ENCODE measurements around the gene SLC17A9.

The SLC17A9 gene

GRCh38 chr20:62984666-62985443 lies 32.3 kb downstream of the SLC17A9 start:
- no peak for DNase-seq

GRCh38 chr20:62985444-62985778 lies 32.9 kb downstream of the SLC17A9 start:
- DNase-seq = no peak

GRCh38 chr20:62986257-62986800 lies 33.8 kb downstream of the SLC17A9 start:
- no peak for DNase-seq

- DNase-seq = no peak
These were observed 34.6 kb downstream of the SLC17A9 start for GRCh38 chr20:62987114-62987513.

GRCh38 chr20:62989201-62989601 lies 36.7 kb downstream of the SLC17A9 start:
- peak; percentile 27 for DNase-seq

GRCh38 chr20:62990306-62990825 lies 37.9 kb downstream of the SLC17A9 start:
- no peak for DNase-seq

GRCh38 chr20:62991196-62991807 lies 38.8 kb downstream of the SLC17A9 start:
- no peak for DNase-seq

- no peak for DNase-seq
These were observed 39.4 kb downstream of the SLC17A9 start for GRCh38 chr20:62991863-62992262.

- DNase-seq = no peak
These were observed 41.5 kb downstream of the SLC17A9 start for GRCh38 chr20:62993856-62994494.

- no peak for DNase-seq
These were observed 42.4 kb downstream of the SLC17A9 start for GRCh38 chr20:62994869-62995281.

- DNase-seq = no peak
These were observed 43.0 kb downstream of the SLC17A9 start for GRCh38 chr20:62995481-62995880.

- DNase-seq = no peak
These were observed 43.5 kb downstream of the SLC17A9 start for GRCh38 chr20:62995898-62996595.

- no peak for DNase-seq
These were observed 44.1 kb downstream of the SLC17A9 start for GRCh38 chr20:62996596-62996982.

GRCh38 chr20:62997417-62998035 lies 45.0 kb downstream of the SLC17A9 start:
- DNase-seq = no peak

- DNase-seq = no peak
These were observed 45.9 kb downstream of the SLC17A9 start for GRCh38 chr20:62998449-62998848.

GRCh38 chr20:62999580-62999979 lies 47.1 kb downstream of the SLC17A9 start:
- no peak for DNase-seq

GRCh38 chr20:63000036-63000435 lies 47.5 kb downstream of the SLC17A9 start:
- no peak for DNase-seq

GRCh38 chr20:63000958-63001357 lies 48.4 kb downstream of the SLC17A9 start:
- no peak for DNase-seq

- no peak for DNase-seq
These were observed 50.0 kb downstream of the SLC17A9 start for GRCh38 chr20:63002511-63002910.

- no peak for DNase-seq
These were observed 51.0 kb downstream of the SLC17A9 start for GRCh38 chr20:63003546-63003945.

- no peak for DNase-seq
These were observed 52.3 kb downstream of the SLC17A9 start for GRCh38 chr20:63004607-63005364.

GRCh38 chr20:63005365-63005861 lies 52.9 kb downstream of the SLC17A9 start:
- no peak for DNase-seq
